ENCODE results near the gene HECTD4.

- TF ChIP-seq CTCF (conservative IDR thresholded peaks at IDR 0.05; ENCODE audit: low read depth, low read length) (no peak), EZH2 (IDR thresholded peaks at IDR 0.05; ENCODE audit: low read length, unreplicated experiment) (no peak)
These were observed 216.6 kb downstream of the HECTD4 start for GRCh38 chr12:112165624-112166023.

Data from PC-3 (cell line).